GM19328 (cell line): Measurements from ENCODE around the gene IMMP2L.
"Not testable (repeated sequence)": the region's sequence is repeated elsewhere in the genome, so short reads cannot be mapped to it uniquely, and the experiment has no call there.

Experiments
- ATAC-seq: cut with Tn5 transposase; IDR thresholded peaks from one replicate; pipeline ENCODE4 v1.9.1; 2021; ENCODE audit warnings: mild to moderate bottlenecking, moderate library complexity; ENCODE audit not compliant: unreplicated experiment

Gene IMMP2L

GRCh38 chr7:111282626-111283025 is 279.7 kb downstream of the IMMP2L start:
- no peak for ATAC-seq

- no peak for ATAC-seq
Measured at GRCh38 chr7:111274857-111275256, 287.4 kb downstream of the IMMP2L start.

- ATAC-seq, result no peak
Measured at GRCh38 chr7:111272092-111272491, 290.2 kb downstream of the IMMP2L start.

GRCh38 chr7:111270794-111271193 is 291.5 kb downstream of the IMMP2L start:
- not testable (repeated sequence) for ATAC-seq

GRCh38 chr7:111268941-111269340 is 293.4 kb downstream of the IMMP2L start:
- ATAC-seq, result no peak

- ATAC-seq, result no peak
Measured at GRCh38 chr7:111266613-111267012, 295.7 kb downstream of the IMMP2L start.

- no peak for ATAC-seq
Measured at GRCh38 chr7:111265394-111265793, 296.9 kb downstream of the IMMP2L start.

GRCh38 chr7:111264981-111265380 is 297.3 kb downstream of the IMMP2L start:
- ATAC-seq, result no peak

- ATAC-seq, result no peak
Measured at GRCh38 chr7:111264111-111264868, 298.0 kb downstream of the IMMP2L start.

- no peak for ATAC-seq
Measured at GRCh38 chr7:111262293-111263116, 299.8 kb downstream of the IMMP2L start.

GRCh38 chr7:111261496-111261895 is 300.8 kb downstream of the IMMP2L start:
- no peak for ATAC-seq

GRCh38 chr7:111259991-111260390 is 302.3 kb downstream of the IMMP2L start:
- ATAC-seq, result no peak

- ATAC-seq, result no peak
Measured at GRCh38 chr7:111256391-111256790, 305.9 kb downstream of the IMMP2L start.

GRCh38 chr7:111255576-111255975 is 306.7 kb downstream of the IMMP2L start:
- ATAC-seq, result no peak

GRCh38 chr7:111251365-111251764 is 310.9 kb downstream of the IMMP2L start:
- ATAC-seq, result not testable (repeated sequence)

- not testable (repeated sequence) for ATAC-seq
Measured at GRCh38 chr7:111249807-111250206, 312.5 kb downstream of the IMMP2L start.

GRCh38 chr7:111242141-111242755 is 320.0 kb downstream of the IMMP2L start:
- ATAC-seq, result no peak

- ATAC-seq, result no peak
Measured at GRCh38 chr7:111240371-111240770, 321.9 kb downstream of the IMMP2L start.

GRCh38 chr7:111239437-111239836 is 322.9 kb downstream of the IMMP2L start:
- no peak for ATAC-seq

- no peak for ATAC-seq
Measured at GRCh38 chr7:111238886-111239285, 323.4 kb downstream of the IMMP2L start.

- no peak for ATAC-seq
Measured at GRCh38 chr7:111235709-111236108, 326.6 kb downstream of the IMMP2L start.
